GM18499 (cell line): ENCODE results near the gene AP3D1.

Experiments
- ATAC-seq: cut with Tn5 transposase; IDR thresholded peaks from one replicate; pipeline ENCODE4 v1.9.1; 2021; ENCODE audit warnings: moderate number of reproducible peaks; ENCODE audit not compliant: insufficient read depth, unreplicated experiment

AP3D1 gene

DNA sequence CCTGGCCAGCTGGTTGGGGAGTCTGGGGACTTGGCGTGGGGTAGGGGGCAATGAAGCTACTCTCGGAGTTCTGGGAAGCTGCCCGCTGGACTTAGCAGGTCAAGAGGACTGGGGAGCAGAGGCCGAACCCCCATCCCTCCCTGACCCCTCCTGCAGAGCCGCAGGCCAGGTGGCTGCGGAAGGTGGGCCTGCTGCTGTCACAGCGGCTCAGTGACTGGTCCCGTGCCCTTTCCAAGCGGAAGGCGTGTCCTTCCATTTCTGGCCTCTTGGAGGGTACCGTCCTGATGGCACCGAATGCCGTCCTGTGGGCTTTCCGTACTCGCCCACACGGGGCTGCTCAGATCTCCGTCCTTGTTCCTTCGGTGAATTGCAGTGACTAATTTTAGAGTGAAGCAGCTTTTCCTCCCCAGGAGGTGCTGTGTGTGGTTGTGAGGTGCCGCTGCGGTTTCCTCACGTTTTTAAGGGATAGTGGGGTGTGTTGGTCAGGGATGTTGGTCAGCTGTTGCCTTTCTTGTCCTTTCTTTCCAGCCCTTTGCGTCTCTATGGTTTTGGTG is 33.1 kb upstream of the AP3D1 start:
- ATAC-seq, result no peak

DNA sequence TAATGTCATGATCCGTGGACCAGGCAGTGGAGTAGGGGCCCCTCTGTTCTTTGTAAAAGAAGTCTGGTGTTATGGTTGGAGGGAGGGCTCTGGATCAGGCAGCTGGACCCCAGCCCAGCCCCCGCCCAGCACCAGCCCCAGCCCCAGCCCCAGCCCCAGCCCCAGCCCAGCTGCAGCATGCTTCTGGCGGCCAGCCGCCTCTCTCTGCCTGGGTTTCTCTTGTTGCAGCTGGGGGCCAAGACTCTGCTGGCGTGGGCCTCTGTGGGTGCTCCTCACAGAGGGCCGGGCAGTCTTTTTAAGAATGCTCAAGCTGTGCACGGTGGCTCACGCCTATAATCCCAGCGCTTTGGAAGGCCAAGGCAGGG is 30.2 kb upstream of the AP3D1 start:
- ATAC-seq, result no peak

DNA sequence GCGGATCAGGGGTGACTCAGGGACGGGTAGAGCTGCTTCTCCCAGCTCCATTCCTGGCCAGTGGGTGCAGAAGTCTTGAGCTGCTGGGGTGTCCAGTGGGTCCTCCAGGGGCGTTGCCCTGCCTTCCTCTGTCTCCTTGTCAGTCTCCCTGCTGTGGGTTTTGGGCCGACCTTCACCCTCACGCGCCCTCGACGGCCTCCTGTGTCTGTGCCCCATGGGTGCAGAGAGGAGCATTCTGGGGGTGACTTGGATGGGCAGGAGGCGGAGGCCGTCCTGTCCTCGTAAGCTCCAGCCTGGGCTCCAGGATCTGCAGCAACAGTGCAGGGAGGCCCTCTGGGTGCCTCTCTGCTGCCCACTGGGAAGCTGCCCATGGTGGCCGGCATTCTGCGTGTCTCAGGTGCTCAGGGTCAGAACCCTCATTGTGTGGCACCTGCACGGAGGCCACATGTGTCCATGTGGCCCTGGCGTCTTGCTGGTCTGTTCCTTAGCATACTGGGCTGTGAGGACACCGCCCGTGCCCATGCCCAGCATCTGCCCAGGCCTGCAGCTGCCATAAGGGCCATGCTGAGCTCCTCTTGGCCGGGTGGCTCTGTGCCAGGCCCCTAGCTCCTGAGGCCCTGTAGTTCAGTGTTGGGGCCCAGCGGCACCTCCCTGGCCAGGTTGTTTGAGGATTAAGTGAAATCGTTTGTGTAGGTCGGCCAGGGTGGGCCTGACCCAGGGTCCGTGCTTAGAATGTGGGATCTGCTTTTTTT is 29.7 kb upstream of the AP3D1 start:
- ATAC-seq, result no peak

DNA sequence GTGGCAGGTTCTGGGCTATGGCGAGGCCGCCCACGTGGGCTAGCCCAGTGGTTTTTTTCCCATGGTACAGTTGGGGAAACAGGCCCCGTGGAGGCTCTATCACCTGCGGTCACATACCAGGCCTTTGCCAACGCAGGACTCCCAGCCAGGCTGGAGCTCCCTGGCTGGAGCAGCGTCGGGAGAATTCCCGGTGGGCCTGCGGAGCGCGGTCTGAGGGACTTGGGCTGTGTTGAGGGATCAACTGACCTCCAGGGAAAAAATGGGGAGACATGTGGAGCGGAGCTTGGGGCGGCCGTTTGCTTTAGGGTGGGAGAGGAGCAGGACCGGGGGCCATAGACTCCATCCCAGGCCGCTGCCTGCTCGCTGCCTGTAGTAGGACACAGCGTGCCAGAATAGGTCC is 28.7 kb upstream of the AP3D1 start:
- ATAC-seq, result no peak

DNA sequence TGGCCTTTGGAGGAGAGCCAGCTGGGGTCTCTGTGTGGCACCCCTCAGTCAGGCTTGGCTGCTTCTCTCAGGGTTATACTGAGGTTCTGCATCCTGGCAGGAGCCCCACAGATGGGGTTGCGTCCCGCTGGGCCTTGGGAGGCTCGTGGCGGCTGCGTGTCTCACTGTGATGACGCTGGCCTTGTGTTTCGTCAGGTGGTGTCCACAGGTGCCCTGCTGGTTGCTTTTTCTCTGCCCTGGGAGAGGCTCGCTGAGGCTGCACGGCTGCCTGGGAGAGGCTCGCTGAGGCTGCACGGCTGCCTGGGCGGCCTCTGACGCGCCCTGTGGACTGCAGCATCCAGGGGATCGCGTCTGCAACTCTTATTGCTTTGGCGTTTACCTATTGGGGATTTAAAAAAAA is 27.7 kb upstream of the AP3D1 start:
- no peak for ATAC-seq

DNA sequence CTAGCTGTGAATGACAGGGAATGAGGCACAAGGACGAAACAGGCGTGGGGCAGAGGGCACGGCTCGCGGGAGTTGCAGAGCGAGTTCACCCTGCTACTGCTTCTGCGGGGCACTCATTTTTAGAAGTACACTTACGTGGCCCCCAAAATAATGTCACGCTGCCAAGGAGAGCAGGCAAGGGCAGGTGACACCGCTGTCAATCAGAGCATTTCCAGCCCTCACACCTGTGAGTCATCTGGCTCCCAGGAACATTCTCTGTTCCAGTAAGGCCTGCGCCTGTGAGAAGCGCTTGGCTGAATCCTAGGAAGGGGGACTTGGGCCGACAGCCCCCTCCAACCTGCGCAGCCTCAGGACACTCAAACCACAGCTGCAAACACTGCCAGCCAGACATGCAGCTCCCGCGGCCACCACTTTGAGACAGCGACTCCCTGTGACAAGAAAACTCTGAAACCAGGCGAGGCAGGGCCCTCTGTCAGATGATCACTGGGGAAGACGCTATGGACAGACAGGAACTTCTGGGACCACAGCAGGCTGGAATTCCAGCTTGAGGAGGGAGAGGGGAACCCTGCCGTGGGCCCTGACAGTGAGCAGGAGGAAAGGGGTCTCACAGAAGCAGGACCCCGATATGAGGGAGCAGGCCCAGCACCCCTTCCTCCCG is 25.1 kb upstream of the AP3D1 start:
- ATAC-seq, result no peak

DNA sequence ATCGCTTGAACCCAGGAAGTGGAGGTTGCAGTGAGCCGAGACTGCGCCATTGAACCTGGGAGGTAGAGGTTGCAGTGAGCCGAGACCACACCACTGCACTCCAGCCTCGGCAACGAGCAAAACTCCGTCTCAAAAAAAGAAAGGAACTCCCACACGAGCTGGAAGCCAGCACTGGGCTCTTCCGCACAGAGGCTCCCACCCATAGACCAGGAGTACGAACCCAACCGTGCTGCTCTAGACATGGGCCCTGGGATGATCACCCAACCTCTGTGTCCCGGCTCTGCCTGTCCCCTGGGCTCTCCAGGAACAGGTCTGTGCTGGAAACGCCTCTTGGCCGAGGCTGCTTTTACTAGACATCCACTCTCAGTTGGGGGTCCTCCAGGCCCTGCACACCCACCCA is 24.4 kb upstream of the AP3D1 start:
- ATAC-seq, result no peak

DNA sequence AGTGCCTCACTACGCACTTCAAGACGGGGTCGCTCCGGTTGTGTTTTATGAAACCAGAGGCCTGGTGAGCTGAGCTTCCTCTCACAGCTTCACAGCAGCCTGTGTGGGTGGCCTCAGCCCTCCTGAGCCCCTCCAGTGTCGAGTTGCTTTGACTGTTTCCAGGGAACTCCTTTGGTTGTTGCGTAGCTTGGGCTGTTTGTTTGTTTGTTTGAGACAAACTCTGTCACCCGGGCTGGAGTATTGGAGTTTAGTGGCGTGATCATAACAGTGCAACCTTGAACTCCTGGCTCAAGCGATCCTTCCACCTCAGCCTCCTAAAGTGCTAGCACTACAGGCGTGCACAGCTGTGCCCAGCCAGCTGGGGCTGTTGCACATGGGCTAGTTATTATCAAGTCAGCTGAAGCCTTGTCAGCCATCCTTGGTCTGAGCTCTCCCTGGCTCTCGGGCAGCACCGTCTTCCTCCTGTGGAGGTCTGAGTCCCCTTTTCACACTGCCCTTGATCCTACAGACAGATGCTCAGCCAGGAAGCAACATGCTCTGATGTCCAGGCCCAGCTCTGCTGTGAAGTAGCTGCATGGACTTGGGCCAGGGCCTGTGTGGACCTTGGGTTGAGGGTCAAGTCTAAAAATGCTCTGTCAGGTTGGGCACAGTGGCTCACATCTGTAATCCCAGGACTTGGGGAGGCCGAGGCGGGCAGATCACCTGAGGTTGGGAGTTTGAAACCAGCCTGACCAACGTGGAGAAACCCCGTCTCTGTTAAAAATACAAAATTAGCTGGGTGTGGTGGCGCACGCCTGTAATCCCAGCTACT is 22.6 kb upstream of the AP3D1 start:
- ATAC-seq, result no peak

DNA sequence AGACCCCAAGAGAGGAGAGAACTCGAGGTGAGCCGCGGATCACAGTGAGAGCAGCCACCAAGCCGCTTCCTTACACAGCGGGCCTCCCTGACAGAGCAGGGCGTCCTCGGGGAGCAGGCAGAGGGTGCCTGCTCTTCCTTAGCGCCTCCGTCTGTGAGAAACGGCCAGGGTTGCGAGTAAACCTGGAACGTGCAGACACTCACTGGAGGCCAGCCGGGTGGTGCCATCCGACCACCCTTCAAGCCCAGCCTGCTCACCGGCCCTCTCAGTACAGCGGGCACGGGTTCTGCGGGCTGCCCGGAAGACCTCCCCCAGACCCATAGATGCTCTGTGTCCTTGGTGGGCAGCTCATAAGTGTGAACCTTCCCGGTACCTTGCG is 22.0 kb upstream of the AP3D1 start:
- no peak for ATAC-seq

DNA sequence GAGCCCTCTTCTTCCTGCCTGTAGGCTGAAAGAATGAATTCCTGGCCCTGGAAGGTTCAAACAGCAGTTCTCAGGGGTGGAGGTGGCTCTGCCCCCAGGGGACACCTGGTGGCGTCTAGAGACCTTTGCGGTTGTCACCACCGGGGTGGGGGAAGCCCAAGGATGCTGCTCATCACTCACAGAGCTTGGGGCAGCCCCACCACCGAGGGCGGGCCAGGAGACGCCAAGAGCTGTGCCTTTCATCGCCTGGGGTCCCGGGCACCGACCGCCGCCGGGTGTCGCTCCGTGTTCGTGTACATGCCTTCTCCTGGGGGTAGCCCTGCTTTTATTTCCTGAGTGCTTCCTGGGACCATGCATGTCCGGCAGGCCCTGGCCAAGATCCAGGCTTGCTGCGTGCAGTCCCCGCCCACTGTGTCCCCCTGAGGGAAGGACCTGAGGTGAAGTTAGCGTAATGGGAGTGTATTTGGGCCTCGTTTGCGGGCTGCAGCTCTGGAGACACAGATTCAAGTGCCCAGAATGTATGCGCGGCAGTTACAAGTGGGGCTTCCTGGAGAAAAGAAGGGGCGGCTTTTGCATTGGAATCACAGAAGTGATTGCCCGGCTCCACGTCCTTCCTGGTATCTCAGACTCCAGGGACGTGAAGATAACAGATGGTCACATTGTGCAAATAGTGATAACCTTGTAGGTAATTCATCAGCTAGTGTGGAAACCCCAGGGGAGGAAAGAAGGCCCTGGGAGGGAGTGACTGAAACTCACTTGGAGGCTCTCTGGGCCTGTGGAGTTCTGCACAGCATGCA is 20.2 kb upstream of the AP3D1 start:
- ATAC-seq, result no peak

DNA sequence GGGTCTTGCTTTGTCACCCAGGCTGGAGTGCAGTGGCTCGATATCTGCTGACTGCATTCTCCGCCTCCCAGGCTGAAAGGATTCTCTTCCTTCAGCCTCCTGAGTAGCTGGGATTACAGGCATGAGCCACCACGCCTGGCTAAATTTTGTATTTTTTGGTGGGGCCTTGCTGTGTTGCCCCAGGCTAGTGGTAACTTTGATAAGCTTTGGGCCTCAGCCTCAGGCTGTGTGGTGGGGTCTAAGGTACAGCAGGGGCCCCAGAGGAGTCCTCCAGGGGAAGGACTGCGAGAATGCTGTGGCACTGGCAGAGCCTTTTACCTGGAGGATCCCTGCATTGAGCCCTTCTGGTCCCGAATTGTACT is 19.6 kb upstream of the AP3D1 start:
- no peak for ATAC-seq

DNA sequence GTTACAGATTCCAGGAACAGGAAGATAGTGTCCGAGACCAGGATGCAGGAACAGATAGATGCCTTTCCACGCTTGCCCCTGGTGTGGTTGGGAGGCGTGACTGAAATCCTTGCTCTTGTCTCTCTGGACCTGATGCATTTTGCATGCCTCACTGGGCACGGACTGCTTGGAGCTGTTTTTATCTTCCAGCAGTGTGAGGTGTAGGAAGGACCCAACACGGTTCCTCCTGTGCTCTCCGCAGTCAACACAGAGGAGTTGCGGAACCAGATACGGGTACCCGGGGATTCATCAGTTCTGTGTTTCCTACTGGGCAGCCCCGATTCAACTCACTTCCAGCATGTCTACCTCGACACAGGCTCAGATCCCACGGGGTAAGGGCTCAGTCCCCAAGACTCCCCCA is 18.9 kb upstream of the AP3D1 start:
- no peak for ATAC-seq

DNA sequence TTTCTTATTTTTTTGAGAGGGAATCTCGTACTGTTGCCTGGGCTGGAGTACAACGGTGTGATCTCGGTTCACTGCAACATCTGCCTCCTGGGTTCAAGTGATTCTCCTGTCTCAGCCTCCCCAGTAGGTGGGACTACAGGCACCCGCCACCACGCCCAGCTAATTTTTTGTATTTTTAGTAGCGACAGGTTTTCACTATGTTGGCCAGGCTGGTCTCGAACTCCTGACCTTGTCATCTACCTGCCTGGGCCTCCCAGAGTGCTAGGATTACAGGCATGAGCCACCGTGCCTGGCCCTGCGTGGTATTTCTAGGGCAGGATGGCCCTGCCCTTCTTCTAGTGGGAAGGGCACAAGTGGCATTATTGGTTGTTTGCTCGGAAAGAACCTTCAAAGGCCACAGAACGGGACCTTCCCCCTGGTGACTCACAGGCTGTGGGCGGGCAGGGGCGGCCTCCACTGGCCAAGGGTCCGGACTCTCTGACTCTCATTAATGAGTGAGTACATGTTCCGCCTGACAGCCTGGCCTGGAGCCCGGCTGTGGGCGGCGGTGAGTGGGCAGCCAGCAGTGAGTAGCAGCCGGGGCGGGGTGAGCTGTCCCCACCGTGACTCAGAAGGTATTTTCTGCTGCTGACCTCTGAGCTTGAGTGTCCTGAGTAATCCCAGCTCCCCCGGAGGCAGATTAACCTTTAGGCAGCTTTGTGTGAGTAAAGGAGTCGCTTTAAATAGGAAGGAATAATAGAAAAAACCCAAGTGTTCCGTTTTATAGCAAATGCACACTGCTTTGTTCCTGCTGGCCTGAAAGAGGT is 17.5 kb upstream of the AP3D1 start:
- ATAC-seq, result peak; percentile 42

DNA sequence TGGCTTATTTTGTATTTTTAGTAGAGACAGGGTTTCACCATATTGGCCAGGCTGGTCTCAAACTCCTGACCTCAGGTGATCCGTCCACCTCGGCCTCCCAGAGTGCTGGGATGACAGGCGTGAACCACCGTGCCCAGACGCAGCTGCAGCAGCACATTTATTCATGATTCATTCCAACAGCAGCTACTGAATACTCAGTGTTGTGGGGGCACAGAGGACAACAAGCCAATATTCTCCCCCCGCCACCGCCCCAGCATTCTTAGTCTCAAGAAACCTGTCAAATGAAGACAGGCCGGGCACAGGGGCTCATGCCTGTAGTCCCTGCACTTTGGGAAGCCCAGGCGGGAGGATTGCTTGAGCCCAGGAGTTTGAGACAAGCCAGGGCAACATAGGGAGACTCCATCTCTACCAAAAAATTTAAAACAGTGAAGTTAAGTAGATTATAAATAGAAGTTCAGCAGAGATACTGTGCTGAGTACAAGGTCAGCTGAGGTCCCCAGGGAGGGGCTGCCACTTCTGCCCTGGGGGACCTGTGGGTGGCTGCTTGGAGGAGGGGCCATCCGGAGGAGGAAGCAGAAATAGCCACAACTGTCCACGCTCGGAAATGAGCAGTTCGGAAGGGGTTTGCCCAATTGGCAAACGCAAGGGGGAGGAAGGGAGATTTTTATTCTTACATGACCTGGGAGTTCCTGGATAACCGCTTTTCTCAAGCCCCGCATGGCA is 16.7 kb upstream of the AP3D1 start:
- ATAC-seq, result no peak

DNA sequence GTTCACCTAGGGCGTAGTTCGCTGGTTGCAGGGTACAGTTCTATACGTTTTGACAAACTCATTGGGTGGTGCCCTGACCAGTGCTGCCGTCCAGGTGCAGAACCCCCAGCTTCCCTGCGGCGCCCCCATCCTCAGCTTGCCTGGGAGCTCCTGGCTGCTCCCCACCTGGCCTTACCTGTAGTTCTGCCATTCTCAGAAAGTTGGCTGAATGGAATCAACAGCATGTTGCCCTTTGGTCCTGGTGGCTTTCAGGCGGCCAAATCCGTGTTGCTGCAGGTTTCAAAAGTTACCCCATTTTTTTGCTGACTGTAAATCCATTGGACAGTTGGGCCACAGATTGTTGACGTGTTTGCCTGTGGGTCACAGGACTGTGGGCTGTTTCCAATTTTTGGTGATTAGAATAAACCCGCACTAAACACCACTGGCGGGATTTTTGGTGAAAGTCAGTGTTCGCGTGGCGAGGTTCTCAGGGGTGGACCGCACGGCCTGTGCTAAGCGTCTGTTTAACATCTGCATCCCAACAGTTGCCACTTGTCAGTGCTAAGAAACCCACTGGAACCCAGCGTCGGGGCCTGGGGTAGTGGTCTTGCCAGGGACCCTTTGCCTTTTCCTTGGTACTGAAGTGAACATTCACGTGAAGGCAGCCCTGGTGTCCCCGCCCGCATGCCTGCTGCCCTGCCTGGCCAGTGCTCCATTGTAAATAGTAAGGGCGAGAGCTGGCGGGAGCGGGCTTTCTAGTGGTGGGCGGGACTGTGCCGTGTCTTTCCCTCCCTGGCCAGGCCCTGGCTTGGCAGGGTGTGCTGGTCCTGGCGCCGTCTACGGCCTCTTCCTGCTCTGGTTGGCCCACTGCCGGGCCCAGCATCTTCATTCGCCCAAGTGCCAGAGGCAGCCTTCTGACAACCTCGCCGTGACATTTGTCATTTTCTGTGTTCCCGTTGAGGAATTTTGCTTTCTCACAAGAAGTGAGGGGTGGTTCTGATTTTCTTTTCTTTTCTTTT is 15.7 kb upstream of the AP3D1 start:
- no peak for ATAC-seq

DNA sequence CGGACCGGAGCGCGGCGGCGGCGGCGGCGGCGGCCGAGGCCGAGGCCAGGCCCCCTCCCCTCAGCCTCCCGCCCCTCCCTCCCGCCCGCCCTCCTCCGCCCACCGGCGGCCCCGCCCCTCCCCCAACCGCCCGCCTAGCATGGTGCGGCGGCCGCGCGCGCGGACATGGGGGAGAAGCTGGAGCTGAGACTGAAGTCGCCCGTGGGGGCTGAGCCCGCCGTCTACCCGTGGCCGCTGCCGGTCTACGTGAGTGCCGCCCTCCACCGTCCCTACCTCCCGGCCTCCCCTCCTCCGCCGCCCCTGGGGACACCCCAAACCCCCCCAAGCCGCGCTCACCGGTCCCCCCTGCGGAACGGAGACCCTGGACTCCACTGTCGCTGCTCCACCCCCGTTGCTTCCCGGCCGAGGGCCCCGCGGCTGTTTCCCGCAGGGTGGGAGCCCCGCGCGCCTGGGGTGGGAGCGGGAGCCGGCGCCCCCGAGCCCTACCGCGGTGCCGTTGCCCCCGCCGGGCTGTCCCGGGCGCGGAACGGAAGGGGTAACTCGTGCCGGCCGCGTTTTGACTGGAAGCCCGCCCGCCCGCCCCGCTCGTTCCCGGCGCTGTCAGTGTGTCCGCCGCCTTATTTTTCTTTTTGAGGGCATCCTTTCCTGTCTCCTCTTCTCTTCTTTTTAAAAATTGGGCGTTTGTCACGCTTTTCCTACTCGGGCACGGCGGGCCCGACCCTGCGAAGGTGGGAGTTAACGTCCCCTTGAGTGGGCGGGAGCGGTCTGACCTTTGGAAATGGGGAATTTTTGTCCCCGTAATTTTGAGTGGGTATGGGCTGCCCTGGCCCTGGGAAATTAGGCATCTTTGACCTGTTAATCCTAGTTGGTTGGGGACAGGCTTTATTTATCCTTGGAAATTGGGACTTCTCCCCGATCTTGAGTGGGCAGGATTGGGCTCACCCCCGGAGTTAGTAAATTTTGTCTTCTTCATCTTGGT is 12.9 kb upstream of the AP3D1 start:
- ATAC-seq, result no peak

DNA sequence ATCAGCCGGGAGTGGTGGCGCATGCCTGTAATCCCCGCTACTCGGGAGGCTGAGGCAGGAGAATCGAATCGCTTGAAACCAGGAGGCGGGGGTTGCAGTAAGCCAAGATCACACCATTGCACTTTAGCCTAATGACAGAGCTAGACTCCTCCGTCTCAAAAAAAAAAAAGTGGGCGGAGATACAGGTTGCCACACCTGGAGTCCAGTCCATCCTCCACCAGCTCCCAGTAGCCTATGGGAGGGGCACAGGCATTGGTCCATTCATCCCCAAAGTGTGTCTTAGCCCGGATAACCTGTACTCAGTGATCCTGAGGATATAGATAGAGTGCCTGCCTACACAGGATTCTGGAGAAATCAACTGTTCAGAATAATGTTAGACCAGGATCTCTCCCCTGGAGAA is 9.0 kb upstream of the AP3D1 start:
- no peak for ATAC-seq
